Measurements from ENCODE around the gene CSNK1D.

CSNK1D gene

DNA sequence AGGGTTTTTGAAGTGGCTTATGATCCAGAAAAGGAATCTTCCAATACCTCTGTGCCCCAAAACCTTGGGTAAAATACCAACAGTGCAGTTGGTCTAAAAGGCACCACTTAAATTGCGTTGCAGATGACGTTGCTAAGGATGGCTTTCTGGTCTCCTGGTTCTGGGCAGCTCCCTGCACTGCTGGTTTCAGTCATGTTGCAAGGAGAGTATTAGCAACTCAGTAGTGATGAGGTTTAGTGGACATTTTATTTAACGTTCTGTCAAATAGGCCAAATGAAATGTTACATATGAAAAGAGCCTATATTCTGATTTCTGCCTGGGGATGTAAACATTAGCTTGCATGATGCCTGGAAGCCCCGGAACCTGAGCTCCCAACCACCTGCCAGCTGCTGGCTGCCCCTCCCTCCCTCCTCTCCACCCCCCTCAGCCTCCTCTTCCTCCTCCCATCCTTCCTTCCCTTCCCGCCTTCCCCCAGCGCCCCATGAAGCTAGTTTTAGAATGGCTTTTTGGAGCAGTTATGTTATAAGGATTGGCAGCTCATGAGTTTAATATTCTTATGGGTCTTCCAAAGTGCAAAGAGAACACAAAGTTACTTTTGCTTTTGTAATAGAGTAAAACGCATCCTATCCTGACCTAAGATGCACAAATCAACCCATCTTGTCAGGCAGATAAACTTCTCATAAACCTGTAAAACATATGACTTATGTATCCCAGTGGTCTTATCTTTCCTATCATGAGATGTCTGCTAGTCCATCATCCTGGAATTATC, 23.2 kb upstream of the CSNK1D start:
- no peak for DNase-seq (ENCODE audit: low read depth in 1 of 2, low spot score in 1 of 2)

DNA sequence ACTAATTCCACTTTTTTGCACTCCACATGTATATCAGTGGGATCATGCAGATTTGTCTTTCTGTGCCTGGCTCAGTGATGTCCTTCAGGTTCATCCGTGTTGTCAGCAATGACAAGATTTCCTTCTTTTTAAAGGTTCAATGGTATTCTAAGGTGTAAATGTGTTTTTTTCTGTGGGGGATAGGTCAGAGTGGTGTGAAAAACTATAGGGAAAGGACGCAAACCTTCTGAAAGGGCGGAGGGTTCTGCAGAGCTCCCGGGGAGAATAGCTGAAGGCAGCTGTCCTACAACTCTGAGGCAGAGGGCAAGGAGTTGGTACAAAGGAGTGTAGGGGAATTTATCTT, 21.9 kb upstream of the CSNK1D start:
- DNase-seq (ENCODE audit: low read depth in 1 of 2, low spot score in 1 of 2), result no peak

DNA sequence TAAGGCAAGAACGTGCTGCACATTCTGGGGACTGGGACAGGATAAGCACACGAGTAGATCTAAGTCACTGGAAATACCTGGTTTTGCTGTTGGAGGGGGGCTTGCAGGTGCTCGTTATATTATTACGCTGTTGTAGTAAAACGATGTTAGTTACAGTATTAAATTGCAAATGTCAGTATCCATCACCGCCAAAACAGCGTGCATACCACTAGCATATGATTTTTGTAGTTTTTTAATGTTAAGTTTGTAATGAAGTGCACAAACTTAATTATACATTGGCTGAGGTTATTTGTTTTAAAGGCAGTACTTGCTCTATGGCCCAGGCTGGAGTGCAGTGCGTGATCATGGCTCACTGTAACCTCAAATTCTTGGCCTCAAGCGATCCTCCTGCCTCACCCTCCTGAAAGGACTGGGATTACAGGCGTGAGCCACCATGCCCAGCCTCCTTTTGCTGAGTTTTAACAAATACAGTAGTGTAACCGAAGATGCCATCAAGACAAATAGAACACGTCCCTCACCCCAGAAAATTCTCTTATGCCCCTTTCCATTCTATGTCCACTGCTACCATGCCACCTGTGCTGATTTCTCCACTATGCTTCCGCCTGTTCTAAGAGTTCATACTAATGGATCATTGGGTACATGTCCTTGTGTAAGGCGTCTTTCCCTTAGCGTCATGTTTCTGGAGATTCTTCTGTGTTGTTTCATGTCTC, 20.7 kb upstream of the CSNK1D start:
- no peak for DNase-seq (ENCODE audit: low read depth in 1 of 2, low spot score in 1 of 2)

DNA sequence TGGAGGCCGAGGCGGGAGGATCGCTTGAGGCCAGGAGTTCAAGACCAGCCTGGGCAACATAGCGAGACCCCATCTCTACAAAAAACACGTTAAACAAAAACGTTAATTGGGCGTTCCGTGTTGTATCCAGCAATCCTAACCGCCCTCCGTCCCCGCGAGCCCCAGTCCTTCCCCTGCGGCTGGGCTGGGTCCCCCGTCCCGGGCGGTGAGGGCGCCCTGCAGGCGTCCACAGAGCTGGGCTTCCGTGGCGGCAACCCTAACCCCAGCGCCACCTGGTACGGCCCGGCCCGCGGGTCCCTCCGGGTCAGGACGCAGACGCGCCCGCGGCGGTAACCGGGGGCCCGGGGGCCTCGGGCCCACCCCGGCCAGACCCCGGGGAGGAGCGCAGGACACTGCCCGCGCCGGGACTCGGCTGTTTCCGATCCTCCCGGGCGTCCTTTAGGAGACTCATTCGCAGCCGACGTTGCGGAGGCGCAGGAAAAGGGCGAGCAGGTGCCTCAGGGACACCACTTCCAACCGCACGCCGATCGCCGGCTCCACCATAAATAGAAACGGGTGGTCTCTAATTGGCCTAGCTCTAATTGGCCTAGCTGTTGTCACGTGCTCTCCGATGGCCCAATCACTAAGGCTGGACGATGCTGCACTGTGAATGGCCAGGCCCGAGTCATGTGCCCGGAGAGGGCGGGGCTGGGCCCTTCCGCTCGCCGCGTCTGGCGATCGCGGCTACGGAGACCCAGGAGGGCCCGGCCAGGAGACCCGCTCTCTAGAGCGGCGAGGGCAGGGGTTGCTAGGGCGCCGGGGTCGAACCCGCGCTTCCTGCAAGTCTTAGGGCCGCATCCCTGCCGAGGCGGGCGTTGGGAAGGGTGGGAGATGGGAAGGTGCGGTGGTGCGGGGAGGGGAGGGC, 19.0 kb upstream of the CSNK1D start:
- peak; percentile 80 to 88 for DNase-seq (ENCODE audit: low read depth in 1 of 2, low spot score in 1 of 2)

DNA sequence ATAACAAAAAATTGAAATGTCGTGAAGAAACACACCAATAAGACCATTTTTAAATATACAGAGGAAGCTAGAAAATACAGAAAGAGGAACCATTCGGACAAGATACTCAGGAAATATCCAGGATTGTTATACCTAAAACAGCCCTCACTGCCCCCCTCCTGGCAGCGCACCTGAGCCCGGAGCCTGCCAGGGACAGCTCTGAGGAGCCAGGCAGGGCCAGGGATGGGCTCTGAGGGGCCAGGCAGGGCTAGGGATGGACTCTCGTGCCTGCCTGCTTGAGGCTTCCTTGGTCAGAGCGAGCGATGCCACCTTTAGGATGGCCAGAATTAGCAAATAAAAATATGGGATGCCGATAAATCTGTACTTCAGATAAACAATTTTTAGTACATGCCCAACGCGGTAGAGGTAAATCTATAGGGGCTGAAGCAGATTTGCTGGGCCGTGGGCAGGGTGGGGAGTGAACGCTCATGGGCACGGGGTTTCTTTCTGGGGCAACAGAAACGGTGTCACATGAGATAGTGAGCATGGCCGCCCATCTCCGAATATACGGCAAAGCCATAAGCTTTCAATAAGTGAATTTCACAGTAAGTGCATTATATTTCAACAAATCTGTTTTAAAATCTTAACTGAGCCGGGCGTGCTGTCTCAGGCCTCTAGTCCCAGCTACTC, 18.2 kb upstream of the CSNK1D start:
- DNase-seq (ENCODE audit: low read depth in 1 of 2, low spot score in 1 of 2), result no peak

DNA sequence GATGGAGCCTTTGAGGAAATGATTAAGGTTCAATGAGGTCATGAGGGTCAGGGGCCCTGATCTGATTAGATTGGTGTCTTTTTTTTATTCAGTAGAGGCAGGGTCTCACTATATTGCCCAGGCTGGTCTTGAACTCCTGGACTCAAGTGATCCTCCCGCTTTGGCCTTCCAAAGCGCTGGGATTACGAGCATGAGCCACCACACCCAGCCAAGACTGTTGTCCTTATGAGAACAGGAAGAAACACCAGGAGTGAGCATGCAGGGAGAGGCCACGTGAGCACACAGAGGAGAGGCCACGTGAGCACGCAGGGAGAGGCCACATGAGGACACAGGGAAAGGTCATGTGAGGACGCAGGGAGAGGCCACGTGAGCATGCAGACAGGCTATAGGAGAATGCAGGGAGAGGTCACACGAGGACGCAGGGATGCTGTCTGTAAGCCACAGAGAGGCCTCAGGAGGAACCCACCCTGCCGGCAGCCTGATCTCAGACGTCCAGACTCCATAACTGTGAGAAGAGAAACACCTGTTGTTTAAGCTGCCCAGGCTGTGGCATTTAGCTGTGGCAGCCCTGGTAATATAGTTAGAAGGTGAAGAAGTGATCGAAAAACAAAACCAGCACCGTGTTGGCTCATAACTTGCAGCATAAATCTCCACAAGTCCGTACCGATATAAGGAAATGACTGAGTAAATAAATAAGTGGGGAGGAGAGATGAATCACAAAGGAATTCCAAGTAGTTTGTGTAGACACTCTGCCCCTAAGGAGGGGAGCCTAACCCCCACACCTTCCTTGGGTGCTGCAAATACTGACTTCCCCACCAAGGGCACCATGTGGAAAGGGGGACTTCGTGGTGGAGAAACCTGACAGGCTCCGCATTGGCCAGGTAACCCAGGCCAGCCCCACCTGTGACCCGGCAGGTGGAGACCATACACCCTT, 14.6 kb upstream of the CSNK1D start:
- DNase-seq (ENCODE audit: low read depth in 1 of 2, low spot score in 1 of 2), result no peak

DNA sequence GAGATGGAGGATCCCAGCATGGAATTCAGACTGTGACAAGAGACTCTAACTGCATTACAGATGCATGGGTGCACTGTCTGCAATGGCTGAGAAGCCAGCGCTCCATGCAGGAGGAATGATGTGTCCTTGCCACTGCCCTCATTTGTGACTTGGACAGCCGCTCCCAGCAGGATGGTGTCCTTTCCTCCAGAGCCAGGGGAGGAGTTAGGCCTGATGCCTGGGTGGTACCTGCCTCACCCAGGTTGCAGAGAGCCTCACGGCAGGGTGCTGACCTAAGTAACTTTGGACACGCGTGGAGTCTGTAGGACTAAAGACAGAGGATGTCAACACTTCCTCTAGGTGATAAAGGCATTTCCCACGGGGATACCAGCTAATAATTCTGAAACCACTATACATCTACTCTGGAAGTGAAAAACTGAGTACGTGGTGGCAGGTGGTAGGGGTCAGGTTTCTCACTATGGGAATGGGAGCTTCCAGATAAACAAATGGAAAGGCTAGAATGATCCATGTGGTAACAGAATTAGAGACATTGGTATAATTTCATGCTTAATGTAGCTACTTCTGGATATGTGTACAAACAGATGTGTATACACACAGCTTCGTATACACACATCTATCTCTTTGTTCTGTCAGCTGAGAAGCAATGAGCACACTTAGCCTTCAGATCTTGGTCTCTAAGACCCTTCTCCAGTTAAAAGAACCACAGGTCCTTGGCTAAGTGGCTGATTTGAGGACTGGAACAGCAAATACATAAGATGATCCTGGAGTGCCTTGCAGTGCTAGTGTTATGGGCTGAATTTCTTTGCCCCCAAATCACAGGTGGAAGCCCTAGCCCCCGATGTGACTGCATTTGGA, 13.7 kb upstream of the CSNK1D start:
- no peak for DNase-seq (ENCODE audit: low read depth in 1 of 2, low spot score in 1 of 2)

DNA sequence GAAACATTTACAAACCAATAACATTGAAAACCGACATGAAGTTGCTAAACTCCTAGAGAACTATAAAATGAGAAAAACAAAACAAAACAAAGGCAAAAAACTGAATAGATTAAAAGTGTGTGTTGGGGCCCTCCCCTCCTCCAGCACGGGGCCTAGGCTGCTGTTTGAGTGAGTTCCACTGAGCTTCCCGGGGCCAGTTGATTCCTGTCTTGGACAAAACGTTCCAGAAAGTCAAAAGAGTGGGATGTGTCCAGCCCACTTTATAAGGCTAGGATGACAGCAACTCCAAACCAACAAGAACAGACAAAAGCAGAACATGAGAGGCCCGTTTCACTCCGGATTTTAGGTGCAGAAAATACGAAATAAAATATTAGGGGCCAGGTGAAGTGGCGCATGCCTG, 11.6 kb upstream of the CSNK1D start:
- no peak for DNase-seq (ENCODE audit: low read depth in 1 of 2, low spot score in 1 of 2)

DNA sequence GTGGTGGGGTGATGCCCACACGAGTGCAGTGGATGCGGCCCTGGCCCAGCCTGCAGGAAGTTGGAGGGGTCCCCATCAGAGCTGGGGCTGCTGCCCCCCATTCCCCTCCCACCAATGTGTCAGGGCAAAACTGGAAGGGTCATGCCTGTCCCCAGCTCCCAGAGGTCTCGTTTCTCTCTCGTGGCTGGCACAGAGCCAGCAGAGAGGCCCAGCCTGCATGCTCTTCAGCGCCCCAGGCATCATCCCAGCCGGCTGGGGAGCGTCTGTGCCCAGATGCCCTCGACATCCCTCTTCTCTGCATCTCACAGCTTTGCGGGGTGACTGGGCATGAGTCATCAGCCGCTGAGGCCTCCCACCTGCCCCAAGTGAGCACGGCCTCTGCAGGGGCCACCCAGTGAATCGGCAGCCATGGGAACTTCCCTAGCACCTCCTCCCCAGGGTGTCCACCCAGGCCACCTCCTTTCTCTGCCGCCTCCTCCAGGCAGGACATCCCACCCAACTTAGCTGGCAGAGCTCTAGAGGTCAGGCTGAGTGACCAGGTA, 9.8 kb upstream of the CSNK1D start:
- no peak for DNase-seq (ENCODE audit: low read depth in 1 of 2, low spot score in 1 of 2)

DNA sequence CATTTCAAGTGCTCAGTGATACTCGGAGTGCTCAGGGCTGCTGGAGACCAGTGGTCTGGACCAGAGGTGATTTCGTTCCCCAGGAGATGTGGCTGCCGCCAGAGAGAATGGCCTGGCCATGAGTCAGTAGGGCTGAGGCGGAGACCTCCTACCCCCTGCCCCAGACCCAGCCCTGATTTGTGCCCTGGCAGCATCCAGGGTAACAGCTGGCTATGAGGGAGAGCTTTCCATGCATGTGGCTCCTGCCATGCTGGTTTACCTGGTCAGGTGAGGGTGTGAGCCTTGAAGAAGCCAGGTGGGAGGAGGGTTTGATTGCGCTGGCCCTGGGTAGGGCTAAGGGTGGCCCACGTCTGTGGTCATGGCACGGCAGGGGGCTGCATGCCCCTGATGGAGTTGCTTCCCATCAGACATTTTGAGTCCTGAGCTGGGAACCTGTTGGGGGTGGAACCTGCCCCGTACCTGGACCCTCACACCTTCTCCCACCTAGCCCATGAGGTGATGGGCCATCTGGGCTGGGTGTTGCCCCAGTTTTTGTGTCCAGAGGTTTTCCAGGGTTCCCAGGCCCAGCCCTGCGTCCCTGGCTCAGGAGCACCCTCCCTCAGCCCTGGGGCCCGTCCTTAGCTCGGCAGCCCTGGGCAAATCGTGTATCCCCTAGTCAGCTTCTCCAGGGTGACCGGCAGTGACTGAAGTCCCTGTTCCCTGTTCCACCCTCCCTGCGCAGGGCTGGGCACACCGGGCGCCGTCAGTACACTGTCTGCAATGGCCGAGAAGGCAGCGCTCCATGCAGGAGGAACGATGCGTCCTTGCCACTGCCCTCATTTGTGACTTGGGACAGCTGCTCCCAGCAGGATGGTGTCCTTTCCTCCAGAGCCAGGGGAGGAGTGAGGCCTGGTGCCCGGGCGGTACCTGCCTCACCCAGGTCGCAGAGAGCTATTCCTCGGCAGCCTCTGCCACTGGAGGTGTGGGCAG, 9.0 kb upstream of the CSNK1D start:
- no peak for DNase-seq (ENCODE audit: low read depth in 1 of 2, low spot score in 1 of 2)

DNA sequence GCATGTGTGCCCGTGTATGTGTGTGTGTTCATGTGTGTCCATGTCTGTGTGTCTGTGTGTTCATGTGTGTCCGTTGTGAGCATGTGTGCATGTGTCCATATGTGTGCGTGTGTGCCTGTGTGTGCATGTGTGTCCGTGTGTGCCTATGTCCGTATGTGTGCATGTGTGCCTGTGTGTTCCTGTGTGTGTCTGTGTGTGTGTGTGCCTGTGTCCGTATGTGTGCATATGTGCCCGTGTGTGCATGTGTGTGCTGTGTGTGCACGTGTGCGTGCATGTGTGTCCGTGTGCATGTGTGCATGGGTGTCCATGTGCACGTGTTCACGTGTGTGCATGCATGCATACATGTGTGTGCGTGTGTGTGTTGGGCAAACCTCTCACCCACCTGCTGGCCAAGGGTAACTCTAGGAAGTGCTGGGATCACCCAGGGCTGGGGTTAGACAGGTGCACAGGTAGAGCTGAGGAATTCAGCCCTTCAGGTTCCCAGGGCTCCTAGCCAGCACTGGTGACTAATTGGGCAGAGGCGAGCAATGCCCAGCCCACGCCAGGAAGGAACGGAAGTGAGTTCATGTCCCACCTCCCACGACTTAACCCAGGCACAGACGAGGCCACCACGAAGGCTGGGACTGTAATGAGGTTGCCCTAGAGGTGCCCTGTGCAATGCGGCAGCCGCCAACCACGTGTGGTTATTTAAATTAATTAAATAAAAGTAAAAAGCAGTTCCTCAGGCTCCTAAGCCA, 8.2 kb upstream of the CSNK1D start:
- peak in 1 of 2 donors; percentile 42 for DNase-seq (ENCODE audit: low read depth in 1 of 2, low spot score in 1 of 2)

DNA sequence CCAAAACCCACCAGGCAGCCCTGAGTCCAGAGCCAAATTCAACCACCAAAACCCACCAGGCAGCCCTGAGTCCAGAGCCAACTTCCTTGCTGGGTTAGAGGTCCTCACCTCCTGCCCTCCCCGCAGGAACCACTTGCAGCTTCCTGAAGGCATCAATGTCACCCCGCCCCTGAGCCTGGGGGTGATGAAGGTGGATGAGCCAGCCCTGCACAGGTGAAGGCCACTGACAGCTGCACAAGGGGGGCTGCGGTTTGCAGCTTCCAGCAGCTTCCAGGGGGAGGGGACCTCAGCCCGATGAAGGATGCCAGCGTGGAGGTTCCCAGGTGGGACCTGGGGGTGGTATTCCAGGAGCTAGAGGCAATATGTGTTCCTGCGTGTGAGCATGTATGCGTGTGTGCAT, 7.6 kb upstream of the CSNK1D start:
- DNase-seq (ENCODE audit: low read depth in 1 of 2, low spot score in 1 of 2), result no peak

DNA sequence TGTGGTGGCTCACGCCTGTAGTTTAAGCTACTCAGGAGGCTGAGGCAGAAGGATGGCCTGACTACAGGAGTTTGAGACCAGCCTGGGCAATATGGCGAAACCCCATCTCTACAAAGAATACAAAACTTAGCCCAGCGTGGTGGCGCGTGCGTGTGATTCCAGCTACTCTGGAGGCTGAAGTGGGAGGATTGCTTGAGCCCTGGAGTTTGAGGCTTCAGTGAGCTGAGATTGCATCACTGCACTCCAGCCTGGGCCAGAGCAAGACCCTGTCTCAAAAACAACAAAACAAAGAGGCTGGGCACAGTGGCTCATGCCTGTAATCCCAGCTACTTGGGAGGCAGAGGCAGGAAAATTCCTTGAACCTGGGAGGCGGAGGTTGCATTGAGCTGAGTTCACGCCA, 7.0 kb upstream of the CSNK1D start:
- no peak for DNase-seq (ENCODE audit: low read depth in 1 of 2, low spot score in 1 of 2)

DNA sequence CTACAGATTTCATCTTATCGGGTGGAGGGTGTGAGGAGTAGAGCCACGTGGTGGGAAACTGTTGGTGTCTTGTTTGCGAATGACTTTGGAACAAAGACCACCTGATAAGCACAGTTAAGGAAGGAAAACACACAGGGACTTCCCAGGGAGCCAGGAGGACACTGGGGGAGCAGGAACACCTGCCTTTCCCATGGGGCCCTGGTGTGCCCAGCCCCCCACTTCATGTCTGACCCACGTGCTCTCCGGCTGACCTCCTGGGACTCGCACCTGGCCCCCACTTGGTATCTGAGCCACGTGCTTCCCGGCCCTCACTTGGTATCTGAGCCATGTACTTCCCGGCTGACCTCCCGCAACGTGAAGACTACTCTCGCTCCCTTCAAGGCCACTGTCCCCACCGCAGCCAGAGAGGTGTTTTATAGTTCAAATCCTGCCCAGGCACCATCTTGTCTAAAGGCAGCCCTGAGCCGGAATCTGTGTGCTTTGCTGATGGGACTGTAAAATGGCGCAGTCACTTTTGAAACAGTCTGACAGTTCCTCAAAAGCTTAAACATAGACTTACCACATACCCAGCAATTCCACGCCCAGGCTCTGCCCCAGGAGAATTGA, 5.4 kb upstream of the CSNK1D start:
- DNase-seq (ENCODE audit: low read depth in 1 of 2, low spot score in 1 of 2), result no peak

DNA sequence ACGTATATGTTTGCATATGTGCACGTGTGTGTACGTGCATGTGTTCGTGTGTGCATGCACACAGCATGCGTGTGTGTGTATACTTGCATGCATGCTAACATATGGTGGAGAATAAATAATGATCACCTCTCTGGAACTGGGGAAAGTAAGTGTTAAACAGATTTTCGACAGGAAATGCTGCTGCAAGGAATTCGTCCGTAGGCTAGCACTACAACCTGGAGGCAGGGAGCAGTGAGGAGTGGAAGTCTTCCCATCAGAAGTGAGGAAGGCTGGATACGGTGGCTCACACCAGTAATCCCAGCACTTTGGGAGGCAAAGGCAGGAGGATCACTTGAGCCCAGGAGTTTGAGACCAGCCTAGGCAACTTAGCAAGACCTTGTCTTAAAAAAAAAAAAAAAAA, 4.8 kb upstream of the CSNK1D start:
- no peak for DNase-seq (ENCODE audit: low read depth in 1 of 2, low spot score in 1 of 2)

DNA sequence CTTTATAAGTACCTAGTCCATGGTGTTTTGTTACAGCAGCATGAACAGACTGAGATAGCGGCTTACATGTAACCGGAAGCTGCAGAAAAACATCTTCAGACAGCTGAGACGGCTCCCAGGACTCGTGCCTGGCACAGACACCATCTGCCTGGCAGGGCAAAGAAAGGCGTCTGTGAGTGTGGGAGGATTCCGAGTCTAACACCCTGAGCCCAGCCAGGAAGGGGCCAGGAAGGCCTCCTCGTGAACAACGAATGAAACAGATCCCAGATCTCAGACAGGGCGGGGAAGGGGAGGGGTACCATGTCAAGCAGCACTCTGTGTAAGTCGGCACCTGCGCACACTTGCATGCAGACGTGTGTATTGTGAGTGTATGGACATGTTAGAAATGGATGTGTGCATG, 4.4 kb upstream of the CSNK1D start:
- no peak for DNase-seq (ENCODE audit: low read depth in 1 of 2, low spot score in 1 of 2)

DNA sequence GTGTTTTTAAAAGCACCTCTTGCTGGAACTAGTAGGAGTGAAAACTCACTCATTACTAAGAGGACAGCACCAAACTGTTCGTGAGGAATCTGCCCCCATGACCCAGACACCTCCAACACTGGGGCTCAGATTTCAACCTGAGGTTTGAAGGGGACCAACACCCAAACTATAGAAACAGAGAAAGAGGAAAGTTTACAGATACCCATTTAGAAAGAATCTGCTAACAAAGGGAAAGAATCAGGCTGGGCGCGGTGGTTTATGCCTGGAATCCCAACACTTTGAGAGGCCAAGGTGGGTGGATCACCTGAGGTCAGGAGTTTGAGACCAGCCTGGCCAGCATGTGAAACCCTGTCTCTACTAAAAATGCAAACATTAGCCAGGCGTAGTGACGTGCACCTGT, 3.4 kb upstream of the CSNK1D start:
- DNase-seq (ENCODE audit: low read depth in 1 of 2, low spot score in 1 of 2), result no peak

Data from activated T-helper 1 cell treated with anti-CD3 and anti-CD28 coated beads, Interleukin-2, amount 50 U/mL, for 16 hours (primary cell).